ENCODE results near the gene PHF24.
"Not testable (repeated sequence)": the region's sequence is repeated elsewhere in the genome, so short reads cannot be mapped to it uniquely, and the experiment has no call there.

Gene PHF24

DNA sequence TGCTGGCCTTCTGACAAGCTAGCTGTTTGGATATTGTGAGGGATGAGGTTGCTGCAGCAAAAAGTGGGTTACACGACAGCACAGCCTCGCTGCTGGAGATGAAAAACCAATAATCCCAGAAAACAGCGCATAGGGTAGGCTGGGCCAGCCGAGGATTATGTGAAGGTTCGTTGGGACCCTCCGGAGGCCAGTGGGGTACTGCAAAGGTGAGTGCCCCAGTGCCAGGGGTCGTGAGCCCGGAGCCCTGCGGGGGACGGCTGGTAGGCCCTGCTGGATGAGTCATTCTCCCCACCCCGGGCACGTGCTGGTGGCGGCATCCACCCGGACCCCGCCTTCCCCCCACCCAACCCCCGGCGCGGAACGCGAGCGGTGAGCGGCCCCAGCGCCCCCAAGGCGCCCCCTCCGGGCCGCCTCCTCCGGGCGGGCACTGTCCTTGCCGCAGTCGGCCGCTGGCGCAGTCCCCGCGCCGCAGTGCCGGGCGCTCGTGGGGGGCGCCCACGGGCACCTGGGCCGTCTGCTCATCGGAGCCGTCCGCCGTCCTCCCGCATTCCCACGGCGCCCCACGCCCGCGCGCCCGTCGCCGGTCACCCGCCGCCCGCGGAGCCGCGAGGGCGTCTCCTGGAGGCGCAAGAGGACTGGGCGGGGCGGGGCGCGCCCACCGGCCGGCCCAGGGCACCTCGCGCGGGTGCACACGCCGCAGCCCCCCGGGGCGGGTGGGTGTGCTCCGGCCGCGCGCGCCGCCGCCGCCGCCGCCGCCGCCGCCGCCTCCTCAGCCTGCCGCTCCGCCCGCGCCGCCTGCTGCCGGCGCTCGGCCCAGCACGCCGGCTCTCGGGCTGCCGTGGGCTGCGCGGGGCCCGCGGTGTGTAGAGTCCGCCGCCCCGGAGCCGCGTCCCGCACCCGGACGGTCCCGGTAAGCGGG lies at the start of gene PHF24:
Gene PHF24 (plus strand): TSS at position 794 of the 919 bp plus-strand sequence. CDS start 13,014 bp downstream, outside the sequence.
- no peak for DNase-seq

DNA sequence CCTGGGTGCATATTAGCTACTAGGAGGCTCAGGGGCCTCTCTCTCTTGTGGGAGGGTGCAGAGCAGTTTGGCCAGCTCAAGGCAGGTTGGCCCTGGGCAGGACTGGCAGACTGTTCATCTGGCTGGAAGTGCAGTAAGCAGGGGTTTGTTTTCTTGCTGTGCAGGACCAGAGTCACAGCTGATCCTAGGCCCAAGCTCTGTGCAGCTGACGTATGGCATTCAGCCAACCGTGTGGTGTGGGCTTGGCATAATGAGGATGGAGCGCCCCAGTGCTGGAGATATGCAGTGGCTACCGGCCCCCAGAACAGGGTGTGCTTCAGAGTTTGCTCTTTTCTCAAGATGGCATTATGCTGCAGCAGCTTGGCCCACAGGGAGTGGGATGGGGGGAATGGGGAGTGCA lies 31.0 kb upstream of the PHF24 start:
- no peak for DNase-seq

DNA sequence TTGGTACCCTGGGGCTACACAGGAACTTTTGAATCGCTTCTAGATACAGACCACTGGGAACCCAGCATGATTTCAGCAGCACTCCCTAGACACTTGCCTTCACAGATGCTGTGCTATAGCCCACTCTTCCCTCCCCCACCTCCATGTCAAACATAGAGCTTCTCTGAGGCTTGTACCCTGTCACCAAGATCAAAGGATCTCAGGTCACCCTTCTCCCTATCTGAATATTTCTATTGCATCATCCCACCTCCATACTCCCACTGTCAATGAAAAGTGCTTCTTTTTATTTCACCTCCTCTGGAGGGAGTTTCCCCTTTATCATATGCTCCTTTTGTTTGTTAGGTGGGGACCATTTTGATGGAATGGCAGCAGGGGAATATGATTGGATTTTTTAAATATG lies 29.2 kb upstream of the PHF24 start:
- no peak for DNase-seq

DNA sequence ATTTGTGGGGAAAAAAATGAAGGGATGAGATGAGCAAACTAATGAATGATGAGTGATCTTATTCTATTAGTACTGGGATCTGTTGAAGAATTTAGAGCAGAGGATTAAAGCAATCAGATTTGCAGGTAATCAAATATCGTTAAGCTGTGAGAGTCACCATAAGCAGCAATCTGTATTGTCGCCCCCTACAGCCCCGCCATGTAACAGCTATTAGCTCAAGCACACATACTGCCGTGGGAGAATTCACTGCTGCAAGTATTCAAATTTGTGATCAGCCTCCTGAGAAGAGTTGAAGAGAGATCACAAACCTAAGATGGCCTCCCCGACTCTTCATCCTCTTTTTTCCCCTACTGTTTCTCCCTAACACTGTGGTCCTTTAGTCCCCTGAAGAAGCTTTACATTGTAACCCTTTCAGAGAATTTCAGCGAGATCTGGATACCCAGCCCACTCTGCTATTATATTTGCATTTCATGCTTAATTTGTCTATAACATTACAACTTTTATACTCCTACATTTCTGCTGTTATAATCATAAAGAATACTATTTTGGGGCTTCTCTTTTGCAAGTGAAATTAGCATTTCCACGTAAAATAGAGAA lies 28.5 kb upstream of the PHF24 start:
- DNase-seq: no peak

DNA sequence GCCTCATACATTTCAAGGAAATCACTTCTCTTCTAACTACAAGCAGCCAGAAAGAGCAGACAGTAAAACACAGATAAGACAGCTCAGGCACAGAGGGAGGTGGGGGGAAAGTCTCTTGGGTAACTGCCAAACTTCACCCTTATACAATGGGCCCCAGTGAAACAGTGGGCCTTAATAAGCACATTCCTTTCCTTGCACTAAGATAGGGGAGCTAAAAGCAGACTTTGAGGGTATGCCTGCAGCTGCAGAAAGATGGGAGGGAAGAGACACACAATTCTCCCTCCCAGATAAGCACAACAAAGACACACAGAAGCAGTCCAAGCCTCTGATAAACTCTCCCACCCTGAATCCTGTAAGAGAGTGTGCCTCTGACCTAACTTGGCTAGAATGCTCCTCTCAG lies 18.1 kb upstream of the PHF24 start:
- not testable (repeated sequence) for DNase-seq

DNA sequence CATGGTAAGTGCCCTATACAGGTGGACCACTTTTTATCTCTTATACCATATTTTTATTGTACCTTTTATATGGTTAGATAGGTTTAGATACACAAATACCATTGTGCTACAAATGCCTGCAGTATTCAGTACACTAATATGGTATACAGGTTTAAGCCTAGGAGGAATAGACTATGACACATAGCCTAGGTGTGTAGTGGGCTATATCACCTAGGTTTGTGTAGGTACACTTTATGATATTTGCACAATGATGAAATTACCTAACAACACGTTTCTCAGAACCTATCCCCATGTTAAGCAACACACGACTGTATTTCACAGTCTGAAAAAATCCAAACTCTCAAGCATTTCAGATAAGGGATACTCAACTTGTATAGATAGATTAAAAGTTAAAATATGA lies 9.6 kb upstream of the PHF24 start:
- no peak for DNase-seq

DNA sequence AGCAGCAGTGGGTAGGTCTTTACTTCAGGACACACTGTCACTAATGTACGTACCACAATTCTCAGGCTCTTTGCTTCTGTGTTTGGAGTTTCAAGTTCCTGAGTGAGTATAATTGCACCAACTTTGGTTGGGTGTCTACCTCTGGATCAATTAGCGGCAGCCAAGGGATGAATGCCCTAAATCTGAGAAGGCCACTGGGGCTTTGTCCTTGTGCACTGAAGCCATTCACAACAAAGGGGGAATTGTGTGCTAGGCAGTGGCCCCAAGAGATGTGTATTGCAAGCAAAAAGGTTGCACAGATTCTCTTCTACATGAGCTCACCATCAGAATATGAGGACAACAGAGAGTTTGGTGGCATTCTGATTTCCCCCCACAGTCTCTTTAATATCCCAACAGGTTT lies 3.9 kb upstream of the PHF24 start:
- DNase-seq: no peak

DNA sequence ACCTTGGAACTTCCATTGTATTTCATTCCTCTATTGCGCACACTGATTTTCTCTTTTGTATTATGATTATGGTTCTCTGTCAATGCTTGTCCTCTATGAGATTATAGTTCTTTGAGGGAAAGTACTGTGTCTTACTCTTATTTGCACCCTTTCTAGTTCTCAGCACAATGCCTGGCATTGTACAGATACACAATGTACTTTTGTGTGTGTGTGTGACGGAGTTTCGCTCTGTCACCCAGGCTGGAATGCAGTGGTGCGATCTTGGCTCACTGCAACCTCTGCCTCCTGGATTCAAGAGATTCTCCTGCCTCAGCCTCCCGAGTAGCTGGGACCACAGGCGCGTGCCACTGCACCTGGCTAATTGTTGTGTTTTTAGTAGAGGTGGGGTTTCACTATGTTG lies 2.0 kb upstream of the PHF24 start:
- not testable (repeated sequence) for DNase-seq

DNA sequence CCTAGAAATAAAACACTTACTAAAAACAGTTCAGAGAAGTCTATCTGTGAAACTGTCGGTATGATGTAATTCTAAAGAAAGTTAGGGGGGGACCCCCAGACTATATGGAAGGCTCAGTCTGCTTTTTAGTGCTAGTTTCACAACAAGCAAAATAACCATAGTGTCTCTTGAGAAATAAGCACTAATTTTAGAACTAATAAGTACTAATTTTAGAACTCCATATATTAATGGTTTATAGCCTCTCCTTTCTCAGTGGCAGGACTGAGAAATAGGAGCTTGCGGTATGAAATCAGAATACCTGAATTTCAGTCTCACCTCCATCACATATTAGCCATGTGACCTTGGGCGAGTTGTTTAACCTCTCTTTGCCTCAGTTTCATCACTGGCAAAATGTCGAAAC lies 1.4 kb upstream of the PHF24 start:
- DNase-seq: no peak

DNA sequence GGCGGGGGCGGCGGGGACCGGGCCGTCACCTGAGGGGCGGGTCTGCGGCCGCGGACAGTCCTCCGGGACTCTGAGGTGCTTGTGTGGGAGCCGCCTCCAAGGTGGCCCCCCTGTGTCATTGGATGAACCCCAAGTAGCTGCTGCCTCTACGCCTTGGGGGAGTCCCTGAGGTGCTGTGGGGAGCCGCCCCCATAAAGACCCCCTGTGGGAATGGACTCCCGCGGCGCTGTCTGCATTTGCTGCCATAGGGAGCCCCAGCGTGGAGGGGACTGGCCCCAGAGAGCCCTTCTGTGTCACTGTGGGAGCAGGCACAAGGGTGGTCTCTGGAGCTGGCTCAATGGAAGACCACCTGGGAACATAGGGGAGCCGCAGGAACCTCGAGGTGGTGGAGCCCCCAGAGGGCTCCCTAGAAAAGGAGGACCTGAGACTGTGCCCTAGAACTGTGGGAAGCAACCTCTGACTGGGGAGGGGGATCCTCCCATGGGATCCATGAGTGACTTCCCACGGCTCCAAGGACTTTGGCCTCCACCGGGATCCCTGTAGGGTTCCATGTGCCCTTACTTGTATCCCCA lies 412 bp downstream of the PHF24 start:
- no peak for DNase-seq

DNA sequence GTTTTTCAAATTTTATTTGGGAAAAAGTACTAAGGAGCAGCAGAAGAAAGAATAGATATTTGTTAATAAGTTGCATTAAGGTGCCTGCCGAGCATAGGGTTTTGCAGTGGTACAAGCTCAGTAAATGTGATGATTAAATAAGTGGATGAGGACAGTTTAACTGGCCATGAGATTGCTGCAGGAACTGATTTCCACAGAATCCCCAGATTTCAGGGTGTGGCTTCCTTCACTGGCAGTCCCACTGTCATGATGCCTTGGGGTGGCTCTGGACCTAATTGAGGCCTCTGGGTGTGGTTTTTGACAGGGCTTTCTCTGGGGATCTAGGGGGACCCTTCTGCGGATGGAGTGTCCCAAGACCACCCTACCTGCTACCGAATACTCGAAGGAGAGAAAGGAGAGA lies 1.4 kb downstream of the PHF24 start:
- DNase-seq: no peak

DNA sequence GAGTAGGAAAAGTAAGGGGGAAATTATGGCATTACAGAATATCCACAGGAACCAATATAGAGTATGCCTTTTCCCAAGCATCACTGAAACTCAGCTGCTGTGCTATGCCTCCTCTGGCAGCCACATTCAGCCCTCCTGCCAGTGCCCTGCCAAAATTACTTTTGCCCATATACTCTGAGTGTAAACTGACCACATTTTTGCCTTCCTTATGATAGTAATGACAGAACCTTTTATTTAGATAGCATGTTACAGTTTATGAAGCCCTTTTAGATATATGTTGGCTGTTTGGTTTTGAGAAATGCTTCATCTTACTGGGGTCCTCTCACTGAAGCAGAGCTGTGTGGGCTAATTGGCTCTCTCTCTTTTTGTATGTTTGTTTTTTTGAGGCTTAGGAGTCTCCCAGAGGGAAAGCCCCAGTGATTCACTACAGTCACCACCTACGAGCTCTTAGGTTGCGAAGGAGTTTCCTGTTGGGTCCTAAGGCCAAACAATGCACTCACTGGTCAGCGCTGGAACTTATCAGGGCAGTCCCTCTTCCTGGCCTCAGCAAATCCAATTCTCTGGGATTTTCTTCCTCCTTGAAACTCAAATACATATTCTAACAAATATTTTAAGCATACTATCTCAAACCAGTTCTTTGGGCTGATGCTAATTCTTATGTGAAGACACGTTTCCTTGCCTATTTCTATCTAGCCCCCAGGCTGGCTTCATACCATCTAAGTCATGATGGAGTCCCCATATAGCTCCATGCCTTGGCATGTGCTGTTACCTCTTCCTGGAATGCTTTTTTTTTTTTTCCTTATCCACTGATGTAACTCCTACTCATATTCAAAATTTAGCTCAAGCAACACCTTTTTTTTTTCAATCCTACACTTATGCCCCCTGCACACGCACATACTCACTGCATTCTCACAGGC lies 3.7 kb downstream of the PHF24 start:
- no peak for DNase-seq

DNA sequence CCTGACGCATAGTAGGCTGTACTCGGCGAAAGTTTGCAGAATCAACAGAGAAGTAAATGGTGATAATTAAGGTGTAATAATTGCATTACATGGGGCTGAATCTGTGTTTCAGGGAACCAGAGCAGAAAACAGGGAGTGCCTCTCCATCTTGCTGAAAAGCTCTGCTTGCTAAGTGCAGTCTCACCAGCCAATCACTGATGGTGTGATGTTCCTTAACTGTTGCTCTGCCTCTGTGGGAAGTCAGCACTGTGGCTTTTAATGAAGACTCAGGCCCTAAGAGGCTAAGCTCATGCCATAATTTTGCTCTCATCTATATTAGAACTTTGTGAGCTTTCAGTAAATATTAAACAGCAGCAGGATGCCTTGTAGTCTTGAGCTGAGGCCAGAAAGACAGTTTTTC lies 4.5 kb downstream of the PHF24 start:
- no peak for DNase-seq

DNA sequence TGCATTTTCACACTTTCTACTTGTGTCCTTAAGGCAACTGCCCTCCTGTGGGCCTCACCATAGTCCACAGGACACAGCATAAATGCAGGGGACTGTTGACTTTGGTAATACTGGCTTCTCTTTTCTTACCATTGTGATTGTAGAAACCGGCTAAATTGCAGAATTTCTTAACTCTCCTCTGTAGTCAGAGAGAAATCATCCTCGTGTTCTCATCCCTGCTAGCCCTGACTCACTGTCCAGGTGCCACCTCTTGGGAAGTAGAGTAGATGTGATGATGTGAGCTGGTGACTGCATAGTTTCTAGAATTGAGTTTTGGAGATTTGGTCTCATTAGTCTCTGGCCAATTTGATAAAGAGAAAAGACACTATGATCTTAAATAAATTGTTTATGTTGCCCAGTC lies 5.5 kb downstream of the PHF24 start:
- no peak for DNase-seq

DNA sequence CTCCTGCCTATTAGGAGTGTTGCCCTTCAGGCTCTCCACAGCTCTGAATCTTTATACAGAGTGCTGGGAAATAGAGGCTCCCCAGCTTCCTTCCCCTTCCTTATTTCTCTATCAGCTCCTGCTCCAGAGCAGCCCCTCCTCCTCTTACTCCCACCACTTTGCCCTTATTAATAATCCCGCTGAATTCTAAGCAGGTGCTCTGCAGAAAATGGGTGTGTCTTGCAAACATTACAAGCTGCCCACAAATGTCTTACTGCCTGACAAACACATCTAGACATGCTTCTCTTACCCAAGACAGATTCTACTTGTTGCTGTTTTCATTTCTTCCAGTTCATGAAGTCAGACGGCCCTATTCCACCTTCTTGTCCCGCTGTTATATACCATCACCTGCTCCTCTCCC lies 6.4 kb downstream of the PHF24 start:
- DNase-seq: no peak

DNA sequence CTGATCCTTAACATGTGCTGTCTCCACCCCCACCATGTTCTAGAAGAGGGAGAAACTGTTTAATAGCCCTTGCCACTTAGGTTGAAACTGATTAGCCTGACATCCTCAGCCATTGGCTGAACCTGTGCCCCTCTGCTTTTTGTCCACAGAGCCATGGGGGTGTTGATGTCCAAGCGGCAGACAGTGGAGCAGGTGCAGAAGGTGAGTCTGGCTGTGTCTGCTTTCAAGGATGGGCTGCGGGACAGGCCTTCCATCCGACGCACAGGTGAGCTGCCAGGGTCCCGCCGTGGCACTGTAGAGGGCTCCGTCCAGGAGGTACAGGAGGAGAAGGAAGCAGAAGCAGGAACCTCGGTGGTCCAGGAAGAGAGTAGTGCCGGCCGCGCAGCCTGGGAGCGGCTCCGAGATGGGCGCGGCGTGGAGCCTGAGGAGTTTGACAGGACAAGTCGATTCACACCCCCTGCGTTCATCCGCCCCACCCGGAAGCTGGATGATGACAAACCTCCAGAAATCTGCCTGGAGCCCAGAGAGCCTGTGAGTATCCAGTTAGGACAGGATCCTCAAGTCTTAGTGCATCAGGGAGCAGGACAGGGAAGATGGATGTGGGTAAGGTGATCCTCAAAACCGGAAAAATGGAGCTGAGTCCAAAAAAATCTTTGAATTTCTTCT lies 13.2 kb downstream of the PHF24 start:
- DNase-seq: no peak

DNA sequence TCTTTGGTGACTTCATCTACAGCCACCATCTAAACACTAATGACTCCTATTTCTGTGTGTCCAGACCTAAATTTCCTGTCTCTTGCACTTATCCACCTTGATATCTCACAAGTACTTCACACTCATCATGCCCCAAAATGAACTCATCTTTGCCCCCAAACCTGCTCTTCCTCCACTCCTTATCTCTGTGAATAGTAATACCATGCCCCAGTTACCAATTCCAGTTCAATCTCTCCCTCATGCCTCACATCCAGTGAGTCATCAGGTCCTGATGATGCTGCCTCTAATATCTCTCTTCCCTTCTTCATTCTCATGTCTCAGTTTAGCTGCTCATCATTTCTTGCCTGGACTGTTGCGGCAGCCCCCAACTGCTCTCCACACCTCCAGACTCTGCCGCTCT lies 16.6 kb downstream of the PHF24 start:
- DNase-seq: no peak

DNA sequence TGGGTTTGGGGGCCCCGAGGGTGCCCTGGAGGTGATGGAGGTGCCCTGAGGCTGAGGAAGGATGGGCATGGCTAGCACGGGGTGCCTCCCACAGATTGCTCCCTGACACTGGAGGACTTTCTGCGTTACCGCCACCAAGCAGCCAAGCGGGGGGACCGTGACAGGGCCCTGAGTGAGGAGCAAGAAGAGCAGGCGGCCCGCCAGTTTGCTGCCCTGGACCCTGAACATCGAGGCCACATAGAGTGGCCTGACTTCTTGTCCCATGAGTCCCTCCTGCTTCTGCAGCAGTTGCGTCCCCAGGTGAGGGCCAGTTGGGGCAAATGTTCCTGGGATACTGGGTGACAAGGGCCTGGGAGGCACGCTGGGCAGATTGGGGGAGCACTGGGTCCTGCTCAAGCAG lies 18.4 kb downstream of the PHF24 start:
- no peak for DNase-seq

DNA sequence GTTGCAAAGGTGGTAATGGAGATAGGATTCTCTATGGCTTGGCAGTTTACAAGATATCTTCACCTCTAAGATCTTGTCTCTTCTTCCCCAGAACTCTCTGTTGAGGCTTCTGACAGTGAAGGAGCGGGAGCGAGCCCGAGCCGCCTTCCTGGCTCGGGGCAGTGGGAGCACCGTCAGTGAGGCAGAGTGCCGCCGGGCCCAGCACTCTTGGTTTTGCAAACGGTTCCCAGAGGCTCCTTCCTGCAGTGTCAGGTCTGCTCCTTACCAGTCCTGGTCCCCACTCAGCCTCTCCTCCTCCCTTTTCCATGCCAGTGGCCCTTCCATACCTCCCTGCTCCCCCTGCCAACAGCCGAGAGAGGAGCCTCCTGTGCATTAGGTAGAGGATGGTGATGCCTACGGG lies 18.9 kb downstream of the PHF24 start:
- DNase-seq: no peak

DNA sequence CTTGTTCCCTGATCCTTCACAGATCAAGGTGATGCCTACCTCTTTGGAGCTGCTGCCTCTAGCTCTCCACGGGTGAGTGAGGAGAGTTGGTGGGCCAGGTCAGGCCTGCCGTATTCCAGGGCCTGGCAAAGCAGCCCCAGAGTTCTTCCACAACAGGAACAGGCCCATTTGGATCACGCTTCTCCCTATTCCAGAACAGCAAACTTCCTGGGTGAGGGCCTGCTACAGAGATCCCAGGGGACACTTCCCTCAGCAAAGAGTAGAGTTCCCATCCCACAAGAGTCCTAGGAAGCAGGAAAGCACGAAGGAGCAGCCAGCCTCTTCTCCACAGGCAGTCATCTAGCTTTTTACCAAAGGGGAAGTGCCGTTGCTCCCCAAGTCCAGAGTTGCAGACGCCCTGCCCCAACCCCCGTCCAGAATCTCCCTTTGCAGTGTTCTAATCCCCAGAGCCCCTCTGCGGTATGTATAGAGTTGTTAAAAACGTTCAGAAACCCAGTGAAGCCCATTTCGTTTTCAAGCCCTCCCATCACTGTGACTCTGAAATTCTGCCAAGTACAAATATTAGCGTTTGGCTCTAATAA lies 22.2 kb downstream of the PHF24 start:
- DNase-seq: no peak

DNA sequence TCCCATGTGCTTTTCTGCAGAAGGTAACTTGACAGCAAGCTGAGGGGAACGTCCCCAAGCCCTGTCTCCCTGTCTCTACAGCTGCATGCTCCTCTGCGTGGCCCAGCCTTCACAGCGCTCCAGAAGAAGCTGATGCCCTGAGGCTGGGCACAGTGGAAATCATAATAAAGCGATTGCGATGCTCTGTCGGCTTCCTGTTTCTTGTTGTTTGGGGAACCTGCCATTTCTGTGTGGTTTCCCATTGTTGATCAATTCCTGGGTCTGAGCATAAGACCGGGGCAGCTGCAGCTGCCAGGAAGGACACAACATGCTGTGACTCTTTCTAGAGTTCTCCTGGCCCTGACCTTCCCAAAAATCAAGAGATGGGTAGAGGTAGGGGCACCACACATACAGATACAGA lies 24.3 kb downstream of the PHF24 start:
- no peak for DNase-seq

DNA sequence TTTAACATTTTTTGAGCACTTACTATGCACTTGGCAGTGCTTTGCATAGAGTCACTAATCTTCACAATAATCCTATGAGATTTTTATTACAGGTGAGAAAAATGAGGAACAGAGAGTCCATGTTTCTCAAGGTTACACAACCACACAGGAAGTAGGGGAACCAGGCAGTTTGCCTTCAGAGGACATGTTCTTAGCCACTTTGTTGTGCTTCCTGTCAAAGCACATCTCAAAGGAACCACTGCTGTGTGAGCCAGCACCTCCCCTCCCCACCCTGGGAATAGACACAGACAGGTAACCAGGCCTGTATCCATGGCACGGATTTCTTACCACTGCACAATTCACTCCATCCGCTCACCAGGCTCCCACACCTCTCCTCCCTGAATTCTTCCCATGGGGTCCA lies 25.1 kb downstream of the PHF24 start:
- no peak for DNase-seq
